SU-DHL-6 (cell line): ENCODE data around the gene SLC16A5.

Experiments used
- EZH2phosphoT487 ChIP-seq: fragments of 200-600 bp; sonication (generic), shearing (Covaris generic); conservative IDR thresholded peaks from 2 replicates; pipeline ENCODE4 v1.6.1; 2018; ENCODE audit warnings: mild to moderate bottlenecking, antibody characterized with exemption, low read length, moderate library complexity, mixed read lengths
- TF ChIP-seq, protein P1 (sequence below): fragments of 200-600 bp; sonication (generic); IDR thresholded peaks from one replicate; pipeline ENCODE4 v1.5.1; 2017; ENCODE audit warnings: antibody characterized with exemption, mild to moderate bottlenecking, low read length, moderate library complexity; ENCODE audit not compliant: insufficient read depth, poor library complexity, severe bottlenecking

DNA sequence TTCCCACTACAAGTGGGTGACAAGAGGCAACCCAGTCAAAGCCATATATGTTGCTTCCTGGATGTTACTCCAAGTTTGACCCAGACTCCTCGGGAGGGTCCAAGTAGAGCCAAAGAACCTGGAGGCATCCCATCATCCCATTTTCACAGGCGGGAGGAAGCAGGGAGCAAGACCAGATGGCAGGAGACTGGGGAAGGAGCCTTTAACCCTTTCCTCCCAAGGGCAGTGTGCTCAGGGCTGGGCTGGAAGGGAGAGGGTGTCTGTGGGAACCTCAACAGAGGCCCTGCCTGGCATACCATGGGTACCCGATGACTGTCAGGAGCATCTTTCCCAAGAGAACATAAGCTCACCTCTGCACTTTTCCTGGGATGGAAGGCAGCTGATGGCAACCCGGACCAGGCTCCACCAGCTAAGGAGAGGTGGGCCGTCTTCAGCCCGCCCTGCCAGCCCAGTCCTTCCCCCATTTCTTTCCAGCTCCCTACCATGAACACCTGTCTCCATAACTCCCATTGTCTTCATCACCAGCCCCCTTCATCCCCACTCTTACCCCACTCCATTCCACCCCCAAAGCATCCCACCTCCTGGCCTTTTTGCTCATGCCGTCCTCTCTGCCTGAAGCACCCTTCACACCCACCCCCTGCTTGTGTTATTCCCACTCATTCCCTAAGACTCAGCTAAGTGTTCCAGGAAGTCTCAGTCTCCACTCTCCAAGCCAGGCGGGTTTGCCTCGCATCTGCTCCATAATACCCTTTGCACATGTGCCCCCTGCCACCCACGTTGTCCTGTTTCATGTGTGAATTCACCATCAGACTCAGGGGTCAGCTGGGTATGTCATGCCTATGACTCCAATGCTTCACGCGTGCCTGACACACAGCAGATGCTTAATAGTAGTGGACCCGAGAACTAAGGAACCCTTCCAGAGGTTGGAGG is 5.9 kb upstream of the SLC16A5 start:
- TF ChIP-seq, protein P1, sequence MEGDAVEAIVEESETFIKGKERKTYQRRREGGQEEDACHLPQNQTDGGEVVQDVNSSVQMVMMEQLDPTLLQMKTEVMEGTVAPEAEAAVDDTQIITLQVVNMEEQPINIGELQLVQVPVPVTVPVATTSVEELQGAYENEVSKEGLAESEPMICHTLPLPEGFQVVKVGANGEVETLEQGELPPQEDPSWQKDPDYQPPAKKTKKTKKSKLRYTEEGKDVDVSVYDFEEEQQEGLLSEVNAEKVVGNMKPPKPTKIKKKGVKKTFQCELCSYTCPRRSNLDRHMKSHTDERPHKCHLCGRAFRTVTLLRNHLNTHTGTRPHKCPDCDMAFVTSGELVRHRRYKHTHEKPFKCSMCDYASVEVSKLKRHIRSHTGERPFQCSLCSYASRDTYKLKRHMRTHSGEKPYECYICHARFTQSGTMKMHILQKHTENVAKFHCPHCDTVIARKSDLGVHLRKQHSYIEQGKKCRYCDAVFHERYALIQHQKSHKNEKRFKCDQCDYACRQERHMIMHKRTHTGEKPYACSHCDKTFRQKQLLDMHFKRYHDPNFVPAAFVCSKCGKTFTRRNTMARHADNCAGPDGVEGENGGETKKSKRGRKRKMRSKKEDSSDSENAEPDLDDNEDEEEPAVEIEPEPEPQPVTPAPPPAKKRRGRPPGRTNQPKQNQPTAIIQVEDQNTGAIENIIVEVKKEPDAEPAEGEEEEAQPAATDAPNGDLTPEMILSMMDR: no peak
- TF ChIP-seq EZH2phosphoT487: no peak
